ENCODE measurements around the gene CYP19A1.
"Not testable (repeated sequence)": the region's sequence is repeated elsewhere in the genome, so short reads cannot be mapped to it uniquely, and the experiment has no call there.

CYP19A1 gene

DNA sequence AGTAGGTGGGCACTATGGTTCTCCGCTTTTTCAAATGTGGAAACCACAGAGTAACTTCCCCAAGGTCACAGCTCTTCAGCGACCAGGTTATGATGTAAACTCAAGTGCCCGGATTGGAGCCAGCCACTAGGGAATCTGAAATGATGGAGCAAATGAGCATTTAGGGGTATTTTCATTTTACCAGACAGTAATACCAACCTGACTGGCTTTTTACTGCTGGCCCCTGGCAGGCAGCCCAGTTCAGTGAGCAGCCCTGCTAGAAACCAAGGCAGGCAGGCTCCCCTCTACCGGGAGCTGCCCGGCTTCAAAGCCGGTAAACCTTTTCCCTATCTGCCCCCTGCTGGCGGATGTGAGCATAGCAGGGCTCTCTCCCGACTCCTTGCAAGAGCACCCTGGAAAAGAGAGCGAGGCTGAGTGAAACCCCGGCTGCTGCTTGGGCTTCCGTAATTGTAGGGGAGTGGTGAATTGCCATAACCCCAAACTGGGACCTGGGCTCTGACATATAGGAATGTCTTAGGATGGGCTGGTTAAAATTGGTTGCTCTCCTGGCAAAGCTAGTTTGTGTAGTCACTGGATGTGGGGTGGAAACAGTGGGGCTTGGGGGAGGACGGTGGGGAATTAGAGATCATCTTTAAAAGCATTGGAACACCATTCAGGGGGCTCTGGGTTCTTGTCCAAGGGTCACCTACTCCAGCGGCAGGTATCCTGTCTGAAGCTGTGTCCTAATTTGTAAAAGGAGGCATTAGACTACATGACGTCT lies 145.7 kb downstream of the CYP19A1 start:
- no peak overlapping the region for H3K4me3 ChIP-seq (ENCODE audit: extremely low read depth, insufficient read depth, low read length, poor library complexity, severe bottlenecking)
- peaks cover 7% of the 10 kb centered on the region for H3K4me1 ChIP-seq (ENCODE audit: control insufficient read depth, insufficient read depth, low read length, poor library complexity, severe bottlenecking)
- H3K36me3 ChIP-seq (ENCODE audit: control insufficient read depth, insufficient read depth, low read length) = no peaks in the 10 kb centered on the region
- H3K9me3 ChIP-seq (ENCODE audit: control insufficient read depth, low read length) = no peaks in the 10 kb centered on the region
- WGBS, 2 experiments (ENCODE audit: insufficient coverage in 2 of 2) = 44 to 60% methylated on average over 8 to 9 of the region's 14 CpGs
- H3K27ac ChIP-seq (ENCODE audit: low read depth, low read length, severe bottlenecking) = no peak overlapping the region

DNA sequence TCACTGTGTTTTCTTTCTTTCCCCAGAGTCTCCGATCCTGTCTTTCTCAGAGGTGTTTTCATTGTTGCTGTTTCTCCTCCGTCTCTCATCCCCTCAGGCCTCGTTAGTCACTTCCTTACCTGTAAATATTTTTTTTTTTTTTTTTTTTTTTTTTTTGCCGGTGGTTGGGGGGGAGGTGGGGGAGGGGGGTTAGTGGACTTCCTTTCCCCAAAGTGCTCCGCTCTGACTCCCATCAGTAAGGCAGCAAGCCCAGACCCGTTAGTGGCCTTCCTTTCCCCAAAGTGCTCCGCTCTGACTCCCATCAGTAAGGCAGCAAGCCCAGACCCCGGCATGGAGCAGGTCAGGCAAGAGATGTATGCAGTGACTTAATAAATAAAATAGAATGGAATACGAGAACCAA lies 146.6 kb downstream of the CYP19A1 start:
- 74 to 97% methylated on average over 3 to 4 of the region's 9 CpGs for WGBS, 2 experiments (ENCODE audit: insufficient coverage in 2 of 2)
- Histone ChIP-seq H3K27ac (ENCODE audit: low read depth, low read length, severe bottlenecking) (no peak overlapping the region), H3K9me3 (ENCODE audit: control insufficient read depth, low read length) (no peaks in the 10 kb centered on the region), H3K4me1 (ENCODE audit: control insufficient read depth, insufficient read depth, low read length, poor library complexity, severe bottlenecking) (peaks cover 7% of the 10 kb centered on the region), H3K36me3 (ENCODE audit: control insufficient read depth, insufficient read depth, low read length) (no peaks in the 10 kb centered on the region), H3K4me3 (ENCODE audit: extremely low read depth, insufficient read depth, low read length, poor library complexity, severe bottlenecking) (no peak overlapping the region)

DNA sequence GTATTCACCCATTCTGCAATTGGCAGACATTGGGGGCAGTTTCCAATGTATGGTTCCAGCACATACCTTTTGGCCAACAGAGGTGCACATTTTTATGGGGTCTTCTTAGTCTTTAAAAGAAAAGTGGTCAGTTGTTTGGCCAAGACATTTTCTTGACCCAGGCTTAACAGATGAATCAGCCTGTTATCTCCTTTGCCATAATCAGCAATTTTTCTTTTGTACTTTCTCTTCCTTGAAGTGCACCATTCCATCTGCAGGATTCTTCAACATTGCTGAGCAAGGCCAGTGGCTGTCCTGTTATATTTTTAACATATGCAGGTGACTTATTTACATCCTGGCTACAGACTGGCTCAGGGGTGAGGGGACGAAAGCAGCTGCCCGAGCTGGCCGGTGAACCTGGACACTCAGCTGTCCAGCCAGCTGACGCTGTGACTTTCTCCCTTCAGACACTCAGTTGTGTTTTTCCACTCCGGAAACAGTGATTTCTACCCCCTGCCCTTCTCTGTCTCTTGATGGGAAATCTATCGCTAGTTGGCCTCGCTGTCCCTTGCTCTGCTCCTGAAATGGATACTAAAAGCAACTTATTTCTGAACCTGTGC lies 147.2 kb downstream of the CYP19A1 start:
- peaks cover 7% of the 10 kb centered on the region for H3K4me1 ChIP-seq (ENCODE audit: control insufficient read depth, insufficient read depth, low read length, poor library complexity, severe bottlenecking)
- no peaks in the 10 kb centered on the region for H3K36me3 ChIP-seq (ENCODE audit: control insufficient read depth, insufficient read depth, low read length)
- no peak overlapping the region for H3K27ac ChIP-seq (ENCODE audit: low read depth, low read length, severe bottlenecking)
- no peaks in the 10 kb centered on the region for H3K9me3 ChIP-seq (ENCODE audit: control insufficient read depth, low read length)
- H3K4me3 ChIP-seq (ENCODE audit: extremely low read depth, insufficient read depth, low read length, poor library complexity, severe bottlenecking) = no peak overlapping the region
- 92 to 93% methylated on average over 7 of the region's 7 CpGs for WGBS, 2 experiments (ENCODE audit: insufficient coverage in 2 of 2)

DNA sequence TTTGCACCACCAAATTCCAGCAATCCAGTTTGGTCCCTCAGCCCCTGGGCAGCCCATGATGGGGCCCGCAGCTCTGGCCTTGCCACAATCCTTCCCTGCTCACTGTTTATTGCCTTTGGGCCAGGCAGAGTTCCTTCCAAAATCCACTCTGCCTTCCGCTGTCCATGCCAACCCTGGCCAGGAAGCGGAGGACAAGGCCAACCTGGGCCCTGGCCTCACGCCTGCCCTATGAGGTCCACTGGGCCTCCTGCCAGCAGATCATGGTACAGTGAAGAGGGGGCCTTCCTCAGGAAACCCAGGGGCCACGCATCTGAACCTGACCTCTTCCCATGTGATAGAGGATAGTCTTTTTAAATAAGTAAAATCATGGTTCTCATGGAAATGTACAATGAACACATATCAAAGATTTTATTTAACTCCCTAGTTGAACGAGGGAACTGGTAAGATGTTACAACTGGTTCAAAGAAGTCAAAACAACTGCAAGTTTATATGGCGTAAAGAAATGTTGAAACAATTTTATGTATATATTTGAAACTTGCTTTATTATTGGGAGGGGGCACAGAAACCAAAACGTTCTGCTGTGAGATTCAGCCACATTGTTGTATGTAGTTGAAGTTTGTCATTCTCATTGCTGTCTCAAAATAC lies 147.8 kb downstream of the CYP19A1 start:
- no peaks in the 10 kb centered on the region for H3K9me3 ChIP-seq (ENCODE audit: control insufficient read depth, low read length)
- H3K27ac ChIP-seq (ENCODE audit: low read depth, low read length, severe bottlenecking) = no peak overlapping the region
- no peak overlapping the region for H3K4me3 ChIP-seq (ENCODE audit: extremely low read depth, insufficient read depth, low read length, poor library complexity, severe bottlenecking)
- peaks cover 7% of the 10 kb centered on the region for H3K4me1 ChIP-seq (ENCODE audit: control insufficient read depth, insufficient read depth, low read length, poor library complexity, severe bottlenecking)
- 89 to 96% methylated on average over 5 of the region's 8 CpGs for WGBS, 2 experiments (ENCODE audit: insufficient coverage in 2 of 2)
- H3K36me3 ChIP-seq (ENCODE audit: control insufficient read depth, insufficient read depth, low read length) = no peaks in the 10 kb centered on the region

DNA sequence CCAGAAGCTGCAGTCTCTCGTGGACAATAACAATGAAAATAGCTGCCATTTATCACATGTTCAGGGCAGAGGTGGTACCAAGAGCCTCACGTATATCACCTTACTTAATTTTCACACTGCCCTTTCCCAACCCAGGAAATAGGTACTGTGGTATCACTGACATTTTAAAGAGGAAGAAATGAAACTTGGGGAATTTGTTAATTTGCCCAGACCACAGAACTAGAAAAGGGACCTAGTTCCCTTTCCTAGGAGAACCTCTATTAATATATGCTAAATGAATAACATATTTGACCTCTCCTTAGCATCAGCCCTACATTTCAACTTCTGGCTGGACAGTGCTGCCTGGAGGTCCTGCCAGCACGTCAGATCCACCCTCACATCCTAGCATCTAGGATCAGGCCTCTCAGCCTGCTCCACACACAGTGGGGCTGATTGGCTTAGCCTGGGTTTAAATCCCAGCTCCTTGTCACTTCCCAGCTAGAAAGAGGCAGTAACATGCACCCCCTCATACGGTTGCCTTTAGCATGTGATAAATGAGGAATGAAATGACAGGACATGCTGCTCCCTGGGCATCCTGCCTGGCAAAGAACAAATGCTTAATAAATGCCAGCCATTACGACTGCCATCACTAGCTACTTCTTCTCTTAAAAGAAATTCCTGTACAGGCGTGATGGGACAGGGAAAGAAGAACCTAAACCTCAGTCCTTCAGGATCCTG lies 148.6 kb downstream of the CYP19A1 start:
- peaks cover 7% of the 10 kb centered on the region for H3K4me1 ChIP-seq (ENCODE audit: control insufficient read depth, insufficient read depth, low read length, poor library complexity, severe bottlenecking)
- WGBS, 2 experiments (ENCODE audit: insufficient coverage in 2 of 2) = 93 to 96% methylated on average over 3 of the region's 6 CpGs
- H3K4me3 ChIP-seq (ENCODE audit: extremely low read depth, insufficient read depth, low read length, poor library complexity, severe bottlenecking) = no peak overlapping the region
- H3K9me3 ChIP-seq (ENCODE audit: control insufficient read depth, low read length) = no peaks in the 10 kb centered on the region
- no peak overlapping the region for H3K27ac ChIP-seq (ENCODE audit: low read depth, low read length, severe bottlenecking)
- H3K36me3 ChIP-seq (ENCODE audit: control insufficient read depth, insufficient read depth, low read length) = no peaks in the 10 kb centered on the region

DNA sequence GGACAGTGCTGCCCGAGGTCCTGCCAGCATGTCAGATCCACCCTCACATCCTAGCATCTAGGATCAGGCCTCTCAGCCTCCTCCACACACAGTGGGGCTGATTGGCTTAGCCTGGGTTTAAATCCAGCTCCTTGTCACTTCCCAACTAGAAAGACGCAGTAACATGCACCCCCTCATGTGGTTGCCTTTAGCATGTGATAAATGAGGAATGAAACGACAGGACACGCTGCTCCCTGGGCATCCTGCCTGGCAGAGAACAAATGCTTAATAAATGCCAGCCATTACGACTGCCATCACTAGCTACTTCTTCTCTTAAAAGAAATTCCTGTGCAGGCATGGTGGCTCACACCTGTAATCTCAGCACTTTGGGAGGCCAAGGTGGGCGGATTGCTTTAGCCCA lies 149.6 kb downstream of the CYP19A1 start:
- H3K4me1 ChIP-seq (ENCODE audit: control insufficient read depth, insufficient read depth, low read length, poor library complexity, severe bottlenecking); H3K27ac ChIP-seq (ENCODE audit: low read depth, low read length, severe bottlenecking); H3K9me3 ChIP-seq (ENCODE audit: control insufficient read depth, low read length); H3K4me3 ChIP-seq (ENCODE audit: extremely low read depth, insufficient read depth, low read length, poor library complexity, severe bottlenecking); H3K36me3 ChIP-seq (ENCODE audit: control insufficient read depth, insufficient read depth, low read length): not testable (repeated sequence)
- 64 to 97% methylated on average over 3 to 4 of the region's 6 CpGs for WGBS, 2 experiments (ENCODE audit: insufficient coverage in 2 of 2)

DNA sequence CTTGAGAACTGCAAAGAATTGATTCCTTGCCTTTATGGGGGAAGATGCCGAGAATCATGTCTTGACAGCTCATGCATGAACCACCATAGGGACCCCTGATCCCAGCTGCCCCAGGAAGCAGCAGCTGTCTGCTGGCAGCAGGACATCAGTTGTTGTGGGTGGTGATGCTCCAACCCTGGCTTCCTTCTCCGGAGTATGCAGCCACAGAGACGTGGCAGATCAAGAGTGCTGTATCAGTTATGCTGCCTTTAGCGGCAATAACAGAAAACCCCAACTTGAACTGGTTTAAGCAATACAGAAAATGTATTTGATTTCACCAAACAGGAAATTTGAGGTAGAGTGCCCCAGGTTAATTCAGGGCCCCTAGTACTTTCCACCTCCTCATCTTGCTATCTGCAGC lies 151.5 kb downstream of the CYP19A1 start:
- 94 to 98% methylated on average over 2 to 4 of the region's 4 CpGs for whole genome bisulfite sequencing, 2 experiments (ENCODE audit: insufficient coverage in 2 of 2)

DNA sequence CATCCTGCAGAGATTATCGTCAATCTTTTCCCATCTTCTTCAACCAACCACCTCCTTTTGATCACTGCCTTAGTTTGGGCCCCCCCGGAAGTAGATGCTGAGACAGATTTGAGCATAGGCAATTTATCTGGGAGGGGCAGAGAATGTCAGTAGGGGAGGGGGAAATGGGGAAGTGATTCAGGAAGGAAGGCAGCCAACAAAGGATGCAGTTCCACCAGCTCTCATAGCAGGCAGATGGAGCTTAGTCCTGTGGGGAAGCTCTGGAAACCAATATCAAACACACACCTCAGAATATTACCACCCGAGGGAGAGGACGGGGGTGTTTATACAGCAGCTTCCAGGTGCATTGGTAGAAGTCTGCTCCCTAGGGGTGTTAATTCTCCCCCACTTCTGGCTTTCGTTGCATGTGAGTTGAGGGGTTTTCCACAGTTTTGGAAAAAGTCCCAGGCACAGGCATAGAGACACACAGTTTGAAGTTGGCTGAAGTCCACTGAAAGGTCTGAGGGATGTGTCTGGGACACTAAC lies 152.2 kb downstream of the CYP19A1 start:
- no peaks in the 10 kb centered on the region for H3K9me3 ChIP-seq (ENCODE audit: control insufficient read depth, low read length)
- H3K4me1 ChIP-seq (ENCODE audit: control insufficient read depth, insufficient read depth, low read length, poor library complexity, severe bottlenecking) = peaks cover 2% of the 10 kb centered on the region
- WGBS, 2 experiments (ENCODE audit: insufficient coverage in 2 of 2) = 89 to 93% methylated on average over 3 of the region's 5 CpGs
- no peak overlapping the region for H3K4me3 ChIP-seq (ENCODE audit: extremely low read depth, insufficient read depth, low read length, poor library complexity, severe bottlenecking)
- no peak overlapping the region for H3K27ac ChIP-seq (ENCODE audit: low read depth, low read length, severe bottlenecking)
- no peaks in the 10 kb centered on the region for H3K36me3 ChIP-seq (ENCODE audit: control insufficient read depth, insufficient read depth, low read length)

More for the DNA sequence above, 151.5 kb downstream of the CYP19A1 start:
- peaks cover 7% of the 10 kb centered on the region for H3K4me1 ChIP-seq (ENCODE audit: control insufficient read depth, insufficient read depth, low read length, poor library complexity, severe bottlenecking)
- no peaks in the 10 kb centered on the region for H3K9me3 ChIP-seq (ENCODE audit: control insufficient read depth, low read length)
- no peak overlapping the region for H3K4me3 ChIP-seq (ENCODE audit: extremely low read depth, insufficient read depth, low read length, poor library complexity, severe bottlenecking)
- no peak overlapping the region for H3K27ac ChIP-seq (ENCODE audit: low read depth, low read length, severe bottlenecking)
- no peaks in the 10 kb centered on the region for H3K36me3 ChIP-seq (ENCODE audit: control insufficient read depth, insufficient read depth, low read length)

DNA sequence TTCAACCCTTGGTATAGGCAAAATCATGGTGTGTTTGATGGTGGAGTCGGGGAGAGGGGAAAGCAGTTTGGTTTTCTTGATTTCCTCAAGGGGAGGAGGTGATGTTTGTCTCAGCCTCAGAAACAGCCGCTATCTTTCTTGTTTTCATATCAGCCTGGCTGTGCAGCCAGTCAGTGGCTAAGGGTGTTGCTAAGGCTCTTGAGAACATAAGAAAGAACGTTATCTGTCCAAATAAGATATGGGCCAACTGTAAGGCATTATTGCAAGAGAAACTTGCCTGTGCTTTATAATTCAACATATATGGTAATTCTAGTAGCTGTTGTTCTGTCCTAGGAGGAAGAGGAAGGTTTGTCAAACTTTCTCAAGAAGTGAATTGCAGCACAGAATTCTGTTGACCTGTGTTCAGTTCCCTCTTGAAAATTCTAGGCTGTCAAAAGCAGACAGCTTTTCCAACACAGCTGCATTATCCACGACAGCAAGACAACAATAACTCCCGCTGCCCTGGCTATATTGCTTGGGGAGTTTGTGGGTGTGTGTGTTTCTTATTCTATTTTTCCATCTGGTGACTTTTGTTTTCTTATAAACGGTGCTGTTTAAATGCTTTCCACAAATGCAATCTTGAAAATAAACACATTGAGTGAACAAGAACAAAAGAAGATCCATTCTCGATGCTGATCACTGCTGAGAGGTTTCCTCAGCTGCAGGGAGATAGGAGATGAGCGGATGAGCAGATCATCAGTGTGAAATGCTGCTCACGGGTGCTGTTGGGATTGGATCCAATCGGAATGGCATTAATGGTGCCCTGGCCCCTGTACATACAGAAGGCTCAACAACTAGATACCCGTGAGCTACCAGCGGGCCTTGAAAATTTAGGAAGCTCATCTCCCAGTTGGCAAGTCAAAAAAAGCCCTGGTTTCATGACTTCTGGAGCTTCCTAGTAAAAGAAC lies 152.9 kb downstream of the CYP19A1 start:
- no peaks in the 10 kb centered on the region for H3K4me1 ChIP-seq (ENCODE audit: control insufficient read depth, insufficient read depth, low read length, poor library complexity, severe bottlenecking)
- no peaks in the 10 kb centered on the region for H3K9me3 ChIP-seq (ENCODE audit: control insufficient read depth, low read length)
- WGBS, 2 experiments (ENCODE audit: insufficient coverage in 2 of 2) = 82 to 94% methylated on average over 8 to 10 of the region's 12 CpGs
- H3K4me3 ChIP-seq (ENCODE audit: extremely low read depth, insufficient read depth, low read length, poor library complexity, severe bottlenecking) = no peak overlapping the region
- no peak overlapping the region for H3K27ac ChIP-seq (ENCODE audit: low read depth, low read length, severe bottlenecking)
- no peaks in the 10 kb centered on the region for H3K36me3 ChIP-seq (ENCODE audit: control insufficient read depth, insufficient read depth, low read length)

DNA sequence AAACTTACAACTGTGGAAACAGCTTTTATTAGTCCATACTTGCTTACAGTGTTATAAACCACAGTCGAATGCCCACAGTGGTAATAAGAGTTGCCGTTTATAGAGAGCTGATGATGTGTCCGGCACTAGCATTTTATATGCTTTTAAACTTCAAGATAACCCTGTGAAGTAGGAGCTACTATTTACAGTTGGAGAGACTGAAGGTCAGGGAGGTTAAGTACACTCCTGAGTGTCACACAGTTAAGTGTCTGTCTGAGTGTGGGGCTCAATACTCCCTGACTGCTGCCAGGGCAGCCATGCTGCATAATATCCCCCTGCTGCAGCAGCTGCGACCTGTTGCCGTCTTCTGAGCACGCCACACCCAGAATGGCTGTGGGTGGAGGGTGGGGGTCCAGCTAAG lies 153.8 kb downstream of the CYP19A1 start:
- no peak overlapping the region for H3K4me3 ChIP-seq (ENCODE audit: extremely low read depth, insufficient read depth, low read length, poor library complexity, severe bottlenecking)
- 89 to 100% methylated on average over 2 to 3 of the region's 6 CpGs for WGBS, 2 experiments (ENCODE audit: insufficient coverage in 2 of 2)
- no peaks in the 10 kb centered on the region for H3K9me3 ChIP-seq (ENCODE audit: control insufficient read depth, low read length)
- H3K4me1 ChIP-seq (ENCODE audit: control insufficient read depth, insufficient read depth, low read length, poor library complexity, severe bottlenecking) = no peaks in the 10 kb centered on the region
- no peak overlapping the region for H3K27ac ChIP-seq (ENCODE audit: low read depth, low read length, severe bottlenecking)
- no peaks in the 10 kb centered on the region for H3K36me3 ChIP-seq (ENCODE audit: control insufficient read depth, insufficient read depth, low read length)
